Measurements from ENCODE around the gene CENPU.

GRCh38 chr4:184745831-184746795 lies 12.2 kb upstream of the CENPU start:
- TF ChIP-seq CTCF (IDR thresholded peaks at IDR 0.05) (peak; percentile 47 to 94 (median 86)), POLR2A (IDR thresholded peaks at IDR 0.05) (no peak)
